ENCODE measurements around the gene NKAIN2.
"Not testable (repeated sequence)": the region's sequence is repeated elsewhere in the genome, so short reads cannot be mapped to it uniquely, and the experiment has no call there.

NKAIN2 gene

GRCh38 chr6:124167249-124167648 lies 363.6 kb downstream of the NKAIN2 start:
- not testable (repeated sequence) for H2AFZ ChIP-seq (ENCODE audit: insufficient read depth, low read length, poor library complexity); H2BK5ac ChIP-seq (ENCODE audit: low read depth, low read length, poor library complexity); DNase-seq; H3K79me2 ChIP-seq (ENCODE audit: control insufficient read depth, insufficient read depth, low read length, poor library complexity); H3K79me1 ChIP-seq (ENCODE audit: low read length); H3K27ac ChIP-seq (ENCODE audit: low read depth, low read length); H3K9ac ChIP-seq (ENCODE audit: low read length); H3K9me3 ChIP-seq (ENCODE audit: insufficient read depth, low read depth, low read length); H3K27me3 ChIP-seq (ENCODE audit: insufficient read depth, low read length); H3K23ac ChIP-seq (ENCODE audit: low read length); H3K4me3 ChIP-seq (ENCODE audit: low read depth, low read length); H2BK12ac ChIP-seq (ENCODE audit: low read length); H4K91ac ChIP-seq (ENCODE audit: low read depth, low read length); H3K18ac ChIP-seq (ENCODE audit: low read length); H2BK120ac ChIP-seq (ENCODE audit: insufficient read depth, low read length, poor library complexity); H4K8ac ChIP-seq (ENCODE audit: low read depth, low read length); H3K4ac ChIP-seq (ENCODE audit: low read depth, low read length); H2AK5ac ChIP-seq (ENCODE audit: low read length); H4K12ac ChIP-seq (ENCODE audit: low read depth, low read length); H3K14ac ChIP-seq (ENCODE audit: low read length); H3K4me2 ChIP-seq (ENCODE audit: low read length); H3K4me1 ChIP-seq (ENCODE audit: control insufficient read depth in 1 of 2, insufficient read depth in 2 of 2, low read length in 2 of 2); H3K36me3 ChIP-seq (ENCODE audit: control insufficient read depth in 1 of 2, insufficient read depth in 2 of 2, low read length in 2 of 2)
- no CpG with 5 or more reads among the region's 1 CpG for WGBS (ENCODE audit: extremely low coverage, insufficient coverage, insufficient read length)

- WGBS (ENCODE audit: extremely low coverage, insufficient coverage, insufficient read length) = no CpG with 5 or more reads among the region's 2 CpGs
- no peaks in the 10 kb centered on the region for H3K4me1 ChIP-seq (ENCODE audit: control insufficient read depth in 1 of 2, insufficient read depth in 2 of 2, low read length in 2 of 2)
- peak; percentile 7 to 91 for DNase-seq
Observed at GRCh38 chr6:124190256-124190655, 386.6 kb downstream of the NKAIN2 start.

GRCh38 chr6:124193132-124193531 lies 389.5 kb downstream of the NKAIN2 start:
- H3K27me3 ChIP-seq (ENCODE audit: insufficient read depth, low read length) = no peaks in the 10 kb centered on the region
- no peak overlapping the region for H4K8ac ChIP-seq (ENCODE audit: low read depth, low read length)
- peak; percentile 35 to 47 for DNase-seq
- H3K4me1 ChIP-seq (ENCODE audit: control insufficient read depth in 1 of 2, insufficient read depth in 2 of 2, low read length in 2 of 2) = no peaks in the 10 kb centered on the region
- no peak overlapping the region for H4K12ac ChIP-seq (ENCODE audit: low read depth, low read length)
- no peak overlapping the region for H2BK120ac ChIP-seq (ENCODE audit: insufficient read depth, low read length, poor library complexity)
- H3K79me2 ChIP-seq (ENCODE audit: control insufficient read depth, insufficient read depth, low read length, poor library complexity) = no peaks in the 10 kb centered on the region
- H2AFZ ChIP-seq (ENCODE audit: insufficient read depth, low read length, poor library complexity) = no peak overlapping the region
- H2BK12ac ChIP-seq (ENCODE audit: low read length) = no peak overlapping the region
- peaks cover 3% of the 10 kb centered on the region for H3K9me3 ChIP-seq (ENCODE audit: insufficient read depth, low read depth, low read length)
- no peak overlapping the region for H2BK5ac ChIP-seq (ENCODE audit: low read depth, low read length, poor library complexity)
- H3K9ac ChIP-seq (ENCODE audit: low read length) = no peak overlapping the region
- no peak overlapping the region for H3K4ac ChIP-seq (ENCODE audit: low read depth, low read length)
- H3K36me3 ChIP-seq (ENCODE audit: control insufficient read depth in 1 of 2, insufficient read depth in 2 of 2, low read length in 2 of 2) = no peaks in the 10 kb centered on the region
- H2AK5ac ChIP-seq (ENCODE audit: low read length) = no peak overlapping the region
- H4K91ac ChIP-seq (ENCODE audit: low read depth, low read length) = no peak overlapping the region
- H3K18ac ChIP-seq (ENCODE audit: low read length) = no peak overlapping the region
- no CpG with 5 or more reads among the region's 8 CpGs for WGBS (ENCODE audit: extremely low coverage, insufficient coverage, insufficient read length)
- no peaks in the 10 kb centered on the region for H3K79me1 ChIP-seq (ENCODE audit: low read length)
- H3K23ac ChIP-seq (ENCODE audit: low read length) = no peak overlapping the region
- H3K27ac ChIP-seq (ENCODE audit: low read depth, low read length) = no peak overlapping the region
- no peak overlapping the region for H3K14ac ChIP-seq (ENCODE audit: low read length)
- H3K4me2 ChIP-seq (ENCODE audit: low read length) = no peak overlapping the region
- no peak overlapping the region for H3K4me3 ChIP-seq (ENCODE audit: low read depth, low read length)

More at GRCh38 chr6:124190256-124190655, 386.6 kb downstream of the NKAIN2 start:
- H3K9ac ChIP-seq (ENCODE audit: low read length) = no peak overlapping the region
- no peak overlapping the region for H3K27ac ChIP-seq (ENCODE audit: low read depth, low read length)
- no peak overlapping the region for H3K23ac ChIP-seq (ENCODE audit: low read length)
- H2AFZ ChIP-seq (ENCODE audit: insufficient read depth, low read length, poor library complexity) = no peak overlapping the region
- H2BK120ac ChIP-seq (ENCODE audit: insufficient read depth, low read length, poor library complexity) = no peak overlapping the region
- H3K4me3 ChIP-seq (ENCODE audit: low read depth, low read length) = no peak overlapping the region
- no peaks in the 10 kb centered on the region for H3K27me3 ChIP-seq (ENCODE audit: insufficient read depth, low read length)
- H2BK12ac ChIP-seq (ENCODE audit: low read length) = no peak overlapping the region
- no peak overlapping the region for H3K4me2 ChIP-seq (ENCODE audit: low read length)
- no peaks in the 10 kb centered on the region for H3K36me3 ChIP-seq (ENCODE audit: control insufficient read depth in 1 of 2, insufficient read depth in 2 of 2, low read length in 2 of 2)
- H3K79me2 ChIP-seq (ENCODE audit: control insufficient read depth, insufficient read depth, low read length, poor library complexity) = no peaks in the 10 kb centered on the region
- H3K14ac ChIP-seq (ENCODE audit: low read length) = no peak overlapping the region
- H3K9me3 ChIP-seq (ENCODE audit: insufficient read depth, low read depth, low read length) = peaks cover 3% of the 10 kb centered on the region
- H3K18ac ChIP-seq (ENCODE audit: low read length) = no peak overlapping the region
- no peak overlapping the region for H4K91ac ChIP-seq (ENCODE audit: low read depth, low read length)
- H3K79me1 ChIP-seq (ENCODE audit: low read length) = no peaks in the 10 kb centered on the region
- no peak overlapping the region for H4K12ac ChIP-seq (ENCODE audit: low read depth, low read length)
- H2AK5ac ChIP-seq (ENCODE audit: low read length) = no peak overlapping the region
- H4K8ac ChIP-seq (ENCODE audit: low read depth, low read length) = no peak overlapping the region
- H2BK5ac ChIP-seq (ENCODE audit: low read depth, low read length, poor library complexity) = no peak overlapping the region
- no peak overlapping the region for H3K4ac ChIP-seq (ENCODE audit: low read depth, low read length)

GRCh38 chr6:124197148-124197547 lies 393.5 kb downstream of the NKAIN2 start:
- Histone ChIP-seq H2AFZ (ENCODE audit: insufficient read depth, low read length, poor library complexity) (no peak overlapping the region), H3K27me3 (ENCODE audit: insufficient read depth, low read length) (no peaks in the 10 kb centered on the region), H2BK120ac (ENCODE audit: insufficient read depth, low read length, poor library complexity) (no peak overlapping the region), H4K12ac (ENCODE audit: low read depth, low read length) (no peak overlapping the region), H3K4me1 (ENCODE audit: control insufficient read depth in 1 of 2, insufficient read depth in 2 of 2, low read length in 2 of 2) (no peaks in the 10 kb centered on the region), H2BK12ac (ENCODE audit: low read length) (no peak overlapping the region), H3K36me3 (ENCODE audit: control insufficient read depth in 1 of 2, insufficient read depth in 2 of 2, low read length in 2 of 2) (no peaks in the 10 kb centered on the region), H3K18ac (ENCODE audit: low read length) (no peak overlapping the region), H3K4me2 (ENCODE audit: low read length) (no peak overlapping the region), H2BK5ac (ENCODE audit: low read depth, low read length, poor library complexity) (no peak overlapping the region), H3K79me1 (ENCODE audit: low read length) (no peaks in the 10 kb centered on the region), H3K4me3 (ENCODE audit: low read depth, low read length) (no peak overlapping the region), H2AK5ac (ENCODE audit: low read length) (no peak overlapping the region), H4K8ac (ENCODE audit: low read depth, low read length) (no peak overlapping the region), H3K9ac (ENCODE audit: low read length) (no peak overlapping the region), H3K79me2 (ENCODE audit: control insufficient read depth, insufficient read depth, low read length, poor library complexity) (no peaks in the 10 kb centered on the region), H3K23ac (ENCODE audit: low read length) (no peak overlapping the region), H3K27ac (ENCODE audit: low read depth, low read length) (no peak overlapping the region), H3K9me3 (ENCODE audit: insufficient read depth, low read depth, low read length) (peaks cover 3% of the 10 kb centered on the region), H3K4ac (ENCODE audit: low read depth, low read length) (no peak overlapping the region), H3K14ac (ENCODE audit: low read length) (no peak overlapping the region), H4K91ac (ENCODE audit: low read depth, low read length) (no peak overlapping the region)
- no peak for DNase-seq
- WGBS (ENCODE audit: extremely low coverage, insufficient coverage, insufficient read length) = no CpG with 5 or more reads among the region's 2 CpGs
